ENCODE data around the gene CAB39L. TPM values are rescaled to one million over a fixed set of nuclear protein-coding genes. Genes with fewer than 3 reads are reported as not detected.

Gene CAB39L
- total RNA-seq, 1 experiment from 2014 or later = 6.6 TPM

DNA sequence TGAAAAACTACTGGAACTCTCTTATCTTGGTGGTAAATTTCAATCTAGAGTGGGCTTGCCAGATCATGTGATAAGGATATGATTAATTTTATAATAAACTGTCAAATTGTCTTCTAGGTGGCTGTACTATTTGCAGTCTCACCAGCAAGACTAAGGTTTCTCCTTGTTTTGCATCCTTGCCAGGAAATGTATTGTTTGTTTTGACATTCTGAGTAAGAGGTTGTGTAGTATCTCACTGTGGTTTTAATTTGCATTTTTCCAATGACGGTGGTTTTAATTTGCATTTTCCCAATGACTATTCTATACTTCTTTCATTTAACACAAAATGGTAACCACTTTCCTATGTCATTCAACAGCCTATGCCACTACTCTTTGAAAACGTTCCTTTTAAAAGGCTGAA, 2.0 kb downstream of the CAB39L start:
- no TSS peak for BruUV-seq (replicated peaks)
- DNase-seq (ENCODE audit: low read depth, low spot score) (no peak), ATAC-seq (no peak)
- intact Hi-C loops (cut with micrococcal nuclease; ENCODE audit: unreplicated experiment) (loop anchor here (10.0 kb wide), 1 partner anchor 163 kb away; no protein-coding TSS in a partner anchor), in situ Hi-C loops (cut with HindIII; ENCODE audit: low pct_unique_long_range_greater_than_20kb, low sequenced_read_pairs) (no loop called here)
- H3K27me3 ChIP-seq (ENCODE audit: control insufficient read depth, insufficient read depth, low read length) = no peaks in the 10 kb centered on the region
- H3K36me3 ChIP-seq (ENCODE audit: control insufficient read depth, insufficient read depth, low read length) = peaks cover 4% of the 10 kb centered on the region; the same call in 1 of the 2 replicates
- H3K4me1 ChIP-seq (ENCODE audit: control insufficient read depth, insufficient read depth, low read length) = peaks cover 3% of the 10 kb centered on the region; the same call in 1 of the 2 replicates
- no peak overlapping the region for H3K27ac ChIP-seq (ENCODE audit: low read length)
- TF ChIP-seq POLR2AphosphoS5 (IDR thresholded peaks at IDR 0.05; ENCODE audit: low read depth, low read length) = no peak
- TF ChIP-seq, protein P1, sequence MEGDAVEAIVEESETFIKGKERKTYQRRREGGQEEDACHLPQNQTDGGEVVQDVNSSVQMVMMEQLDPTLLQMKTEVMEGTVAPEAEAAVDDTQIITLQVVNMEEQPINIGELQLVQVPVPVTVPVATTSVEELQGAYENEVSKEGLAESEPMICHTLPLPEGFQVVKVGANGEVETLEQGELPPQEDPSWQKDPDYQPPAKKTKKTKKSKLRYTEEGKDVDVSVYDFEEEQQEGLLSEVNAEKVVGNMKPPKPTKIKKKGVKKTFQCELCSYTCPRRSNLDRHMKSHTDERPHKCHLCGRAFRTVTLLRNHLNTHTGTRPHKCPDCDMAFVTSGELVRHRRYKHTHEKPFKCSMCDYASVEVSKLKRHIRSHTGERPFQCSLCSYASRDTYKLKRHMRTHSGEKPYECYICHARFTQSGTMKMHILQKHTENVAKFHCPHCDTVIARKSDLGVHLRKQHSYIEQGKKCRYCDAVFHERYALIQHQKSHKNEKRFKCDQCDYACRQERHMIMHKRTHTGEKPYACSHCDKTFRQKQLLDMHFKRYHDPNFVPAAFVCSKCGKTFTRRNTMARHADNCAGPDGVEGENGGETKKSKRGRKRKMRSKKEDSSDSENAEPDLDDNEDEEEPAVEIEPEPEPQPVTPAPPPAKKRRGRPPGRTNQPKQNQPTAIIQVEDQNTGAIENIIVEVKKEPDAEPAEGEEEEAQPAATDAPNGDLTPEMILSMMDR (IDR thresholded peaks at IDR 0.05) = no peak
- TF ChIP-seq, protein P2, sequence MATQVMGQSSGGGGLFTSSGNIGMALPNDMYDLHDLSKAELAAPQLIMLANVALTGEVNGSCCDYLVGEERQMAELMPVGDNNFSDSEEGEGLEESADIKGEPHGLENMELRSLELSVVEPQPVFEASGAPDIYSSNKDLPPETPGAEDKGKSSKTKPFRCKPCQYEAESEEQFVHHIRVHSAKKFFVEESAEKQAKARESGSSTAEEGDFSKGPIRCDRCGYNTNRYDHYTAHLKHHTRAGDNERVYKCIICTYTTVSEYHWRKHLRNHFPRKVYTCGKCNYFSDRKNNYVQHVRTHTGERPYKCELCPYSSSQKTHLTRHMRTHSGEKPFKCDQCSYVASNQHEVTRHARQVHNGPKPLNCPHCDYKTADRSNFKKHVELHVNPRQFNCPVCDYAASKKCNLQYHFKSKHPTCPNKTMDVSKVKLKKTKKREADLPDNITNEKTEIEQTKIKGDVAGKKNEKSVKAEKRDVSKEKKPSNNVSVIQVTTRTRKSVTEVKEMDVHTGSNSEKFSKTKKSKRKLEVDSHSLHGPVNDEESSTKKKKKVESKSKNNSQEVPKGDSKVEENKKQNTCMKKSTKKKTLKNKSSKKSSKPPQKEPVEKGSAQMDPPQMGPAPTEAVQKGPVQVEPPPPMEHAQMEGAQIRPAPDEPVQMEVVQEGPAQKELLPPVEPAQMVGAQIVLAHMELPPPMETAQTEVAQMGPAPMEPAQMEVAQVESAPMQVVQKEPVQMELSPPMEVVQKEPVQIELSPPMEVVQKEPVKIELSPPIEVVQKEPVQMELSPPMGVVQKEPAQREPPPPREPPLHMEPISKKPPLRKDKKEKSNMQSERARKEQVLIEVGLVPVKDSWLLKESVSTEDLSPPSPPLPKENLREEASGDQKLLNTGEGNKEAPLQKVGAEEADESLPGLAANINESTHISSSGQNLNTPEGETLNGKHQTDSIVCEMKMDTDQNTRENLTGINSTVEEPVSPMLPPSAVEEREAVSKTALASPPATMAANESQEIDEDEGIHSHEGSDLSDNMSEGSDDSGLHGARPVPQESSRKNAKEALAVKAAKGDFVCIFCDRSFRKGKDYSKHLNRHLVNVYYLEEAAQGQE (IDR thresholded peaks at IDR 0.05; ENCODE audit: insufficient read depth in 1 of 2, low read depth in 2 of 2, low read length in 1 of 2) = no peak
- TF ChIP-seq TCF7L2 (IDR thresholded peaks at IDR 0.05; ENCODE audit: low read depth, low read length) = no peak
- TF ChIP-seq SIN3A (IDR thresholded peaks at IDR 0.05; ENCODE audit: borderline replicate concordance, insufficient read depth, low read depth, low read length) = no peak
- H3K4me3 ChIP-seq (ENCODE audit: low read depth in 2 of 2, low read length in 2 of 2) = no peak overlapping the region
- ChIA-PET CTCF (no interaction called here), POLR2A (no interaction called here)
- no peaks in the 10 kb centered on the region for H3K9me3 ChIP-seq (ENCODE audit: control insufficient read depth, insufficient read depth, low read depth, low read length)

DNA sequence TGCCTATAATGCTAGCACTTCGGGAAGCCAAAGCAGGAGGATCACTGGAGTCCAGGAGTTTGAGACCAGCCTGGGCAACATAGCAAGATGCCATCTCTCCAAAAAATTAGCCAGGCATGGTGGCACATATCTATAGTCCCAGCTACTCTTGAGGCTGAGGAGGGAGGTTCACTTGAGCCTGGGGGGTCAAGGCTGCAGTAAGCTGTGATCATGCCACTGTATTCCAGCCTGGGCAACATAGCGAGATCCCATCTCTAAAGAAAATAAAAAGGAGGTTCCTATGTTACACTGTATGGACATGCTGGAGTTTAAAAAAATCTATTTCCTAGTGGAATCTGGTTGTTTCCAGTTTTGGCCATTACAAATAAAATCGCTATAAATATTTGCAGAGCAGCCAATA, 2.6 kb downstream of the CAB39L start:
- peaks cover 2% of the 10 kb centered on the region; the same call in 1 of the 2 replicates for H3K4me1 ChIP-seq (ENCODE audit: control insufficient read depth, insufficient read depth, low read length)
- BruUV-seq (replicated peaks) = no TSS peak
- TF ChIP-seq, protein P1 (IDR thresholded peaks at IDR 0.05) = no peak
- TF ChIP-seq, protein P2 (IDR thresholded peaks at IDR 0.05; ENCODE audit: insufficient read depth in 1 of 2, low read depth in 2 of 2, low read length in 1 of 2) = no peak
- no peak for TF ChIP-seq TCF7L2 (IDR thresholded peaks at IDR 0.05; ENCODE audit: low read depth, low read length)
- TF ChIP-seq POLR2AphosphoS5 (IDR thresholded peaks at IDR 0.05; ENCODE audit: low read depth, low read length) = no peak
- no peak for TF ChIP-seq SIN3A (IDR thresholded peaks at IDR 0.05; ENCODE audit: borderline replicate concordance, insufficient read depth, low read depth, low read length)
- no peaks in the 10 kb centered on the region for H3K9me3 ChIP-seq (ENCODE audit: control insufficient read depth, insufficient read depth, low read depth, low read length)
- POLR2A ChIA-PET = interaction anchor here (0.7 kb wide), 1 partner anchor 128 kb away, joined by 5 read pairs; no protein-coding TSS in a partner anchor
- H3K36me3 ChIP-seq (ENCODE audit: control insufficient read depth, insufficient read depth, low read length) = peaks cover 4% of the 10 kb centered on the region; the same call in 1 of the 2 replicates
- CTCF ChIA-PET = no interaction called here
- DNase-seq (ENCODE audit: low read depth, low spot score) = no peak
- no peak overlapping the region for H3K27ac ChIP-seq (ENCODE audit: low read length)
- in situ Hi-C loops (cut with HindIII; ENCODE audit: low pct_unique_long_range_greater_than_20kb, low sequenced_read_pairs) (no loop called here), intact Hi-C loops (cut with micrococcal nuclease; ENCODE audit: unreplicated experiment) (loop anchor here (10.0 kb wide), 1 partner anchor 163 kb away; no protein-coding TSS in a partner anchor)
- H3K4me3 ChIP-seq (ENCODE audit: low read depth in 2 of 2, low read length in 2 of 2) = no peak overlapping the region
- ATAC-seq = no peak
- no peaks in the 10 kb centered on the region for H3K27me3 ChIP-seq (ENCODE audit: control insufficient read depth, insufficient read depth, low read length)

Measured in Panc1 (cell line).